Rectal smooth muscle tissue (tissue), 1 donor: ENCODE measurements around the gene AKAP6.

ENCODE experiments used
- H3K27ac ChIP-seq: one replicate; pipeline ENCODE4 v1.7.0; 2013; ENCODE audit warnings: low read depth, low read length, inconsistent platforms
- H3K27me3 ChIP-seq: one replicate; pipeline ENCODE4 v1.7.0; 2013; ENCODE audit warnings: low read length; ENCODE audit not compliant: control insufficient read depth, insufficient read depth
- H3K36me3 ChIP-seq: one replicate; pipeline ENCODE4 v1.7.0; 2013; ENCODE audit warnings: low read length; ENCODE audit not compliant: control insufficient read depth, insufficient read depth
- H3K4me1 ChIP-seq: one replicate; pipeline ENCODE4 v1.7.0; 2013; ENCODE audit warnings: low read length; ENCODE audit not compliant: control insufficient read depth, insufficient read depth
- H3K4me3 ChIP-seq: one replicate; pipeline ENCODE4 v1.7.0; 2013; ENCODE audit warnings: low read length
- H3K9ac ChIP-seq: one replicate; pipeline ENCODE4 v1.7.0; 2013; ENCODE audit warnings: low read length

Gene AKAP6

DNA sequence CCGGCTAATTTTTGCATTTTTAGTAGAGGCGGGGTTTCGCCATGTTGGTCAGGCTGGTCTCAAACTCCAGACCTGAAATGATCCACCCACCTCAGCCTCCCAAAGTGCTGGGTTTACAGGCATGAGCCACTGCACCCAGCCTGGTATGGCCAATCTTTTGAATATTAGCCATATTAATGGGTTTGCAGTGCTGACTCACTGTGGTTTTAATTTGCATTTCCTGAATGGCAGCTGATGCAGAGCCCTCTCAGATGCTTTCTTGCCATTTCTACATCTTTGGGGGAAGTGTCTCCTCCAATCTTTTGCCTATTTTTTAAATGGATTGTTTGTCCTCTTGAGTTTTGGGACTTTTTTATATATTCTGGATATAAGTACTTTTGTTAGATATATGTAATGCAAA, 554.1 kb downstream of the AKAP6 start:
- H3K9ac ChIP-seq: no peak overlapping the region
- no peaks in the 10 kb centered on the region for H3K4me1 ChIP-seq
- no peak overlapping the region for H3K27ac ChIP-seq
- H3K27me3 ChIP-seq: no peaks in the 10 kb centered on the region
- no peak overlapping the region for H3K4me3 ChIP-seq
- no peaks in the 10 kb centered on the region for H3K36me3 ChIP-seq
